ENCODE measurements around the gene MATN1.

DNA sequence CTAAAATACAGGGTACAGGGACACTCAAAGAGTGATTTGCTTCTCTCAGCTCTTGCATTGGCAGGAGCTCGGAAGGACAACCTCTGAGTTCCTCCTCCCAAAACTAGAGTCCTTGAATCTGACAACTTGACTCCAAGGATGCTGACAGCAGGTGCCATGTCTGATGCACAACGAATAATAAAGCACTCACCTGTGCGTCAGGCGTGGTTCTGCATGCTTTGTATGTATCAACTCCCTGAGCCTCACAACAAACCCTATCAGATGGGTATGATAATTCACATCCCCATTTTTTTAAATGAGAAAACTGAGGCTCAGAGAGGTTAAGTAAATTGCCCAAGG, 32.8 kb upstream of the MATN1 start:
- TF ChIP-seq, protein P1, sequence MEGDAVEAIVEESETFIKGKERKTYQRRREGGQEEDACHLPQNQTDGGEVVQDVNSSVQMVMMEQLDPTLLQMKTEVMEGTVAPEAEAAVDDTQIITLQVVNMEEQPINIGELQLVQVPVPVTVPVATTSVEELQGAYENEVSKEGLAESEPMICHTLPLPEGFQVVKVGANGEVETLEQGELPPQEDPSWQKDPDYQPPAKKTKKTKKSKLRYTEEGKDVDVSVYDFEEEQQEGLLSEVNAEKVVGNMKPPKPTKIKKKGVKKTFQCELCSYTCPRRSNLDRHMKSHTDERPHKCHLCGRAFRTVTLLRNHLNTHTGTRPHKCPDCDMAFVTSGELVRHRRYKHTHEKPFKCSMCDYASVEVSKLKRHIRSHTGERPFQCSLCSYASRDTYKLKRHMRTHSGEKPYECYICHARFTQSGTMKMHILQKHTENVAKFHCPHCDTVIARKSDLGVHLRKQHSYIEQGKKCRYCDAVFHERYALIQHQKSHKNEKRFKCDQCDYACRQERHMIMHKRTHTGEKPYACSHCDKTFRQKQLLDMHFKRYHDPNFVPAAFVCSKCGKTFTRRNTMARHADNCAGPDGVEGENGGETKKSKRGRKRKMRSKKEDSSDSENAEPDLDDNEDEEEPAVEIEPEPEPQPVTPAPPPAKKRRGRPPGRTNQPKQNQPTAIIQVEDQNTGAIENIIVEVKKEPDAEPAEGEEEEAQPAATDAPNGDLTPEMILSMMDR (IDR thresholded peaks at IDR 0.05; ENCODE audit: poor library complexity) = no peak
- no peak for TF ChIP-seq EZH2phosphoT487 (IDR thresholded peaks at IDR 0.05; ENCODE audit: low read depth, severe bottlenecking, unreplicated experiment)
